SK-N-SH treated with all-trans-retinoic acid at 6 μM for 48 hours (cell line): ENCODE measurements around the gene SPTLC1.

Experiments used
- ATAC-seq: fragments of 200-7000 bp; cut with Tn5 transposase; 3 replicates; pipeline ENCODE4 v1.9.1; 2020; ENCODE audit warnings: mild to moderate bottlenecking, moderate library complexity
- BACH2 ChIP-seq: fragments of 250-450 bp; sonication (Bioruptor Pico); IDR thresholded peaks from 2 replicates; pipeline ENCODE4 v1.9.0; 2021; ENCODE audit warnings: mild to moderate bottlenecking, borderline replicate concordance
- CSDC2 ChIP-seq: fragments of 250-450 bp; sonication (Bioruptor Pico); IDR thresholded peaks from 2 replicates; pipeline ENCODE4 v1.5.0; 2020; ENCODE audit warnings: mild to moderate bottlenecking, moderate library complexity
- ESRRG ChIP-seq: fragments of 250-450 bp; sonication (Bioruptor Pico); IDR thresholded peaks from 2 replicates; pipeline ENCODE4 v1.6.1; 2021; ENCODE audit warnings: mild to moderate bottlenecking
- GLIS3 ChIP-seq: fragments of 250-450 bp; sonication (Bioruptor Pico); IDR thresholded peaks from 2 replicates; pipeline ENCODE4 v1.5.0; 2020; ENCODE audit warnings: mild to moderate bottlenecking, moderate library complexity
- ISL1 ChIP-seq: fragments of 250-450 bp; sonication (Bioruptor Pico); IDR thresholded peaks from 2 replicates; pipeline ENCODE4 v2.1.2; 2022; ENCODE audit warnings: mild to moderate bottlenecking, moderate library complexity
- OSR1 ChIP-seq: fragments of 250-450 bp; sonication (Bioruptor Pico); IDR thresholded peaks from 2 replicates; pipeline ENCODE4 v1.8.0; 2022; ENCODE audit warnings: moderate library complexity, mild to moderate bottlenecking, inconsistent platforms
- PPARA ChIP-seq: fragments of 250-450 bp; sonication (Bioruptor Pico); IDR thresholded peaks from 2 replicates; pipeline ENCODE4 v1.5.0; 2020; ENCODE audit warnings: mild to moderate bottlenecking, borderline replicate concordance
- SNAI2 ChIP-seq: fragments of 250-450 bp; sonication (Bioruptor Pico); IDR thresholded peaks from 2 replicates; pipeline ENCODE4 v1.5.0; 2020; ENCODE audit warnings: mild to moderate bottlenecking, moderate library complexity
- TCF4 ChIP-seq: fragments of 250-450 bp; sonication (Bioruptor Pico); IDR thresholded peaks from 2 replicates; pipeline ENCODE4 v1.8.0; 2021; ENCODE audit warnings: mild to moderate bottlenecking, moderate library complexity, borderline replicate concordance
- TOX ChIP-seq: fragments of 250-450 bp; sonication (Bioruptor Pico); IDR thresholded peaks from 2 replicates; pipeline ENCODE4 v1.8.0; 2021; ENCODE audit warnings: mild to moderate bottlenecking, moderate library complexity, borderline replicate concordance
- ZC3H10 ChIP-seq: fragments of 250-450 bp; sonication (Bioruptor Pico); IDR thresholded peaks from 2 replicates; pipeline ENCODE4 v1.5.1; 2021; ENCODE audit warnings: mild to moderate bottlenecking, moderate library complexity
- ZFP30 ChIP-seq: fragments of 450-650 bp; formaldehyde crosslinking; IDR thresholded peaks from 2 replicates; pipeline ENCODE4 v1.5.0; 2022; ENCODE audit warnings: mild to moderate bottlenecking, moderate library complexity
- ZNF565 ChIP-seq: fragments of 450-650 bp; formaldehyde crosslinking; conservative IDR thresholded peaks from 2 replicates; pipeline ENCODE4 v1.5.0; 2020; ENCODE audit warnings: low read depth, mild to moderate bottlenecking, moderate library complexity
- ZNF70 ChIP-seq: fragments of 450-650 bp; formaldehyde crosslinking; IDR thresholded peaks from 2 replicates; pipeline ENCODE4 v1.5.0; 2020; ENCODE audit warnings: mild to moderate bottlenecking, moderate library complexity
- ZNF8 ChIP-seq: fragments of 450-650 bp; formaldehyde crosslinking; IDR thresholded peaks from 2 replicates; pipeline ENCODE4 v1.5.0; 2020; ENCODE audit warnings: mild to moderate bottlenecking, moderate library complexity
- TF ChIP-seq, protein P1 (sequence below): fragments of 250-450 bp; sonication (Bioruptor Pico); IDR thresholded peaks from 2 replicates; pipeline ENCODE4 v1.8.0; 2021; ENCODE audit warnings: low read depth, mild to moderate bottlenecking, moderate library complexity, borderline replicate concordance
- TF ChIP-seq, protein P2 (sequence below): fragments of 250-450 bp; sonication (Bioruptor Pico); IDR thresholded peaks from 2 replicates; pipeline ENCODE4 v1.5.1; 2021; ENCODE audit warnings: mild to moderate bottlenecking, moderate library complexity
- TF ChIP-seq, protein P3 (sequence below): fragments of 250-450 bp; sonication (Bioruptor Pico); IDR thresholded peaks from 2 replicates; pipeline ENCODE4 v1.5.0; 2020; ENCODE audit warnings: mild to moderate bottlenecking, moderate library complexity
- TF ChIP-seq, protein P4 (sequence below): fragments of 250-450 bp; sonication (Bioruptor Pico); IDR thresholded peaks from 2 replicates; pipeline ENCODE4 v1.8.0; 2020; ENCODE audit warnings: mild to moderate bottlenecking, moderate library complexity, borderline replicate concordance
- TF ChIP-seq, protein P5 (sequence below): fragments of 250-450 bp; sonication (Bioruptor Pico); IDR thresholded peaks from 2 replicates; pipeline ENCODE4 v1.5.1; 2020; ENCODE audit warnings: low read depth, mild to moderate bottlenecking, moderate library complexity

The SPTLC1 gene

DNA sequence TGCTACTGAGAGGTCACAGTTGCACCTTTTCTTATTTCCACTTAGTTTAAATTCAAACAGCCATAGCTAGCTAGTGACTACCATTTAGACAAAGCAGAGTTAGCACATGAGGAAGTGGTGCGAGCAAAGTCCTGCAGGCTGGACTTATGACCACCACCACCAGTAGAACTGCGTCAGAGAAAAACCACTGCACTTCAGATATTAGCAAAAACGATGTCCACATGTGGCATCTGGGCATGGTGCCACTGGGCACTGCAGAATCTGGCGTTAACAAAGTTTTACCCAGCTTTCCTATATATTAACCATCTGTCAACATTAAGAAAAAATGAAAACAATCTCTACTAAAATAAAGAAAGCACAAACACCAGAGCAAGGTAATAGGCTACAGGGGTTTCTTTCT is 80.1 kb downstream of the SPTLC1 start:
- ATAC-seq, result no peak
- TF ChIP-seq ZNF8 (CRISPR knock-in tag) (no peak), ZNF70 (CRISPR knock-in tag) (no peak), PPARA (no peak), ZFP30 (CRISPR knock-in tag) (no peak), ESRRG (CRISPR knock-in tag) (no peak), BACH2 (no peak), SNAI2 (no peak), ISL1 (CRISPR knock-in tag) (no peak), CSDC2 (no peak), TCF4 (CRISPR knock-in tag) (no peak)
- TF ChIP-seq, protein P1, sequence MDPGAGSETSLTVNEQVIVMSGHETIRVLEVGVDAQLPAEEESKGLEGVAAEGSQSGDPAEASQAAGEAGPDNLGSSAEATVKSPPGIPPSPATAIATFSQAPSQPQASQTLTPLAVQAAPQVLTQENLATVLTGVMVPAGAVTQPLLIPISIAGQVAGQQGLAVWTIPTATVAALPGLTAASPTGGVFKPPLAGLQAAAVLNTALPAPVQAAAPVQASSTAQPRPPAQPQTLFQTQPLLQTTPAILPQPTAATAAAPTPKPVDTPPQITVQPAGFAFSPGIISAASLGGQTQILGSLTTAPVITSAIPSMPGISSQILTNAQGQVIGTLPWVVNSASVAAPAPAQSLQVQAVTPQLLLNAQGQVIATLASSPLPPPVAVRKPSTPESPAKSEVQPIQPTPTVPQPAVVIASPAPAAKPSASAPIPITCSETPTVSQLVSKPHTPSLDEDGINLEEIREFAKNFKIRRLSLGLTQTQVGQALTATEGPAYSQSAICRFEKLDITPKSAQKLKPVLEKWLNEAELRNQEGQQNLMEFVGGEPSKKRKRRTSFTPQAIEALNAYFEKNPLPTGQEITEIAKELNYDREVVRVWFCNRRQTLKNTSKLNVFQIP (CRISPR knock-in tag), result no peak
- TF ChIP-seq, protein P2, sequence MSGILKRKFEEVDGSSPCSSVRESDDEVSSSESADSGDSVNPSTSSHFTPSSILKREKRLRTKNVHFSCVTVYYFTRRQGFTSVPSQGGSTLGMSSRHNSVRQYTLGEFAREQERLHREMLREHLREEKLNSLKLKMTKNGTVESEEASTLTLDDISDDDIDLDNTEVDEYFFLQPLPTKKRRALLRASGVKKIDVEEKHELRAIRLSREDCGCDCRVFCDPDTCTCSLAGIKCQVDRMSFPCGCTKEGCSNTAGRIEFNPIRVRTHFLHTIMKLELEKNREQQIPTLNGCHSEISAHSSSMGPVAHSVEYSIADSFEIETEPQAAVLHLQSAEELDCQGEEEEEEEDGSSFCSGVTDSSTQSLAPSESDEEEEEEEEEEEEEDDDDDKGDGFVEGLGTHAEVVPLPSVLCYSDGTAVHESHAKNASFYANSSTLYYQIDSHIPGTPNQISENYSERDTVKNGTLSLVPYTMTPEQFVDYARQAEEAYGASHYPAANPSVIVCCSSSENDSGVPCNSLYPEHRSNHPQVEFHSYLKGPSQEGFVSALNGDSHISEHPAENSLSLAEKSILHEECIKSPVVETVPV (CRISPR knock-in tag), result no peak
- TF ChIP-seq, protein P3, sequence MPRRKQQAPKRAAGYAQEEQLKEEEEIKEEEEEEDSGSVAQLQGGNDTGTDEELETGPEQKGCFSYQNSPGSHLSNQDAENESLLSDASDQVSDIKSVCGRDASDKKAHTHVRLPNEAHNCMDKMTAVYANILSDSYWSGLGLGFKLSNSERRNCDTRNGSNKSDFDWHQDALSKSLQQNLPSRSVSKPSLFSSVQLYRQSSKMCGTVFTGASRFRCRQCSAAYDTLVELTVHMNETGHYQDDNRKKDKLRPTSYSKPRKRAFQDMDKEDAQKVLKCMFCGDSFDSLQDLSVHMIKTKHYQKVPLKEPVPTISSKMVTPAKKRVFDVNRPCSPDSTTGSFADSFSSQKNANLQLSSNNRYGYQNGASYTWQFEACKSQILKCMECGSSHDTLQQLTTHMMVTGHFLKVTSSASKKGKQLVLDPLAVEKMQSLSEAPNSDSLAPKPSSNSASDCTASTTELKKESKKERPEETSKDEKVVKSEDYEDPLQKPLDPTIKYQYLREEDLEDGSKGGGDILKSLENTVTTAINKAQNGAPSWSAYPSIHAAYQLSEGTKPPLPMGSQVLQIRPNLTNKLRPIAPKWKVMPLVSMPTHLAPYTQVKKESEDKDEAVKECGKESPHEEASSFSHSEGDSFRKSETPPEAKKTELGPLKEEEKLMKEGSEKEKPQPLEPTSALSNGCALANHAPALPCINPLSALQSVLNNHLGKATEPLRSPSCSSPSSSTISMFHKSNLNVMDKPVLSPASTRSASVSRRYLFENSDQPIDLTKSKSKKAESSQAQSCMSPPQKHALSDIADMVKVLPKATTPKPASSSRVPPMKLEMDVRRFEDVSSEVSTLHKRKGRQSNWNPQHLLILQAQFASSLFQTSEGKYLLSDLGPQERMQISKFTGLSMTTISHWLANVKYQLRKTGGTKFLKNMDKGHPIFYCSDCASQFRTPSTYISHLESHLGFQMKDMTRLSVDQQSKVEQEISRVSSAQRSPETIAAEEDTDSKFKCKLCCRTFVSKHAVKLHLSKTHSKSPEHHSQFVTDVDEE (CRISPR knock-in tag), result no peak
- TF ChIP-seq, protein P4, sequence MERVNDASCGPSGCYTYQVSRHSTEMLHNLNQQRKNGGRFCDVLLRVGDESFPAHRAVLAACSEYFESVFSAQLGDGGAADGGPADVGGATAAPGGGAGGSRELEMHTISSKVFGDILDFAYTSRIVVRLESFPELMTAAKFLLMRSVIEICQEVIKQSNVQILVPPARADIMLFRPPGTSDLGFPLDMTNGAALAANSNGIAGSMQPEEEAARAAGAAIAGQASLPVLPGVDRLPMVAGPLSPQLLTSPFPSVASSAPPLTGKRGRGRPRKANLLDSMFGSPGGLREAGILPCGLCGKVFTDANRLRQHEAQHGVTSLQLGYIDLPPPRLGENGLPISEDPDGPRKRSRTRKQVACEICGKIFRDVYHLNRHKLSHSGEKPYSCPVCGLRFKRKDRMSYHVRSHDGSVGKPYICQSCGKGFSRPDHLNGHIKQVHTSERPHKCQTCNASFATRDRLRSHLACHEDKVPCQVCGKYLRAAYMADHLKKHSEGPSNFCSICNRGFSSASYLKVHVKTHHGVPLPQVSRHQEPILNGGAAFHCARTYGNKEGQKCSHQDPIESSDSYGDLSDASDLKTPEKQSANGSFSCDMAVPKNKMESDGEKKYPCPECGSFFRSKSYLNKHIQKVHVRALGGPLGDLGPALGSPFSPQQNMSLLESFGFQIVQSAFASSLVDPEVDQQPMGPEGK (CRISPR knock-in tag), result no peak

DNA sequence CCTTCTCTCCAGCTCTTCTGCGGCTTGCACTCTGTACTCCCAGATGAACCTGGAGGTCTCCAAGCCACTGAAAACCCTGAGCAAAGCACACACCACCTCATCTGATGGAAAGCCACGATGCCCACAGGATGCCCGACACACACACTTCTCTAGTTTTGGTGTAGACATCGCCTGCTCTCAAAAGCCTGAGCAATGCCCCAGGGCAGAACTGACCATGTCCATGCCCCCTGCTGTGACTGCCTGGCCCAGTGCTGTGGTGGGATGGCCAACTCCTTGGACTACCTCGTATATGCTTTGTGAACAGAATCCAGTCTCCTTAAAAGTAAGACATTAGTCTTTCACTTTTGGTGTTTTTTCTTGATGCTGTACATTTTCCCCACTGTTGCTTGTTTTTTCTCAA is 81.2 kb downstream of the SPTLC1 start:
- no peak for ATAC-seq
- TF ChIP-seq BACH2 (no peak), SNAI2 (no peak), ISL1 (CRISPR knock-in tag) (no peak), OSR1 (no peak), TCF4 (CRISPR knock-in tag) (no peak), TOX (CRISPR knock-in tag) (no peak), ESRRG (CRISPR knock-in tag) (no peak), ZFP30 (CRISPR knock-in tag) (no peak), ZNF70 (CRISPR knock-in tag) (no peak), ZNF565 (CRISPR knock-in tag) (no peak), ZC3H10 (CRISPR knock-in tag) (no peak), ZNF8 (CRISPR knock-in tag) (no peak), GLIS3 (CRISPR knock-in tag) (no peak), CSDC2 (no peak)
- TF ChIP-seq, protein P2 (CRISPR knock-in tag), result no peak
- TF ChIP-seq, protein P5, sequence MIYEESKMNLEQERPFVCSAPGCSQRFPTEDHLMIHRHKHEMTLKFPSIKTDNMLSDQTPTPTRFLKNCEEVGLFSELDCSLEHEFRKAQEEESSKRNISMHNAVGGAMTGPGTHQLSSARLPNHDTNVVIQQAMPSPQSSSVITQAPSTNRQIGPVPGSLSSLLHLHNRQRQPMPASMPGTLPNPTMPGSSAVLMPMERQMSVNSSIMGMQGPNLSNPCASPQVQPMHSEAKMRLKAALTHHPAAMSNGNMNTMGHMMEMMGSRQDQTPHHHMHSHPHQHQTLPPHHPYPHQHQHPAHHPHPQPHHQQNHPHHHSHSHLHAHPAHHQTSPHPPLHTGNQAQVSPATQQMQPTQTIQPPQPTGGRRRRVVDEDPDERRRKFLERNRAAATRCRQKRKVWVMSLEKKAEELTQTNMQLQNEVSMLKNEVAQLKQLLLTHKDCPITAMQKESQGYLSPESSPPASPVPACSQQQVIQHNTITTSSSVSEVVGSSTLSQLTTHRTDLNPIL, result no peak
- TF ChIP-seq, protein P3 (CRISPR knock-in tag), result no peak
- TF ChIP-seq, protein P4 (CRISPR knock-in tag), result no peak
- TF ChIP-seq, protein P1 (CRISPR knock-in tag), result no peak
